ENCODE results near the gene MACO1.
"Not testable (repeated sequence)": the region's sequence is repeated elsewhere in the genome, so short reads cannot be mapped to it uniquely, and the experiment has no call there.

MACO1 gene

DNA sequence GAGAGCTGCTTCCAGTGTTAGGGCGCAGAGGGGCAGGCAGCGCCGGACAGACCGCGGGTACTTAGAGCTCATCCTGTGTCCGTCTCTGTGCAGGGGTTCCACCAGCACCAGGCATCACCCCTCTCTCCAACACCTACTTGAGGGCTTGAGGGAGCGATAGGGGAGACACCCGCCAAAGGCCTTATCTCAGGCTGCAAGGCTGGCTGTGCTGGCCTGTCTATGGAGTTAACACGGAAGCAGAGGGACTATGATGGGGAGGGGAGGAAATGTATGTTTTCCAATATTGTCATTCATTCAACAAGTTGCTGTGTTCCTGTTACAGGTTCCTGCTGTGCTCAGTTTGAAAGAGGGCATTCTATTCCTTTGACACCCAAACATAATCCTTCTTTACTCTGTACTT is 10.0 kb upstream of the MACO1 start, which contains the start of gene RHCE:
Gene RHCE (minus strand): TSS at position 111 of the 400 bp plus-strand sequence. CDS start 39 bp downstream, at position 72.
- not testable (repeated sequence) for DNase-seq

DNA sequence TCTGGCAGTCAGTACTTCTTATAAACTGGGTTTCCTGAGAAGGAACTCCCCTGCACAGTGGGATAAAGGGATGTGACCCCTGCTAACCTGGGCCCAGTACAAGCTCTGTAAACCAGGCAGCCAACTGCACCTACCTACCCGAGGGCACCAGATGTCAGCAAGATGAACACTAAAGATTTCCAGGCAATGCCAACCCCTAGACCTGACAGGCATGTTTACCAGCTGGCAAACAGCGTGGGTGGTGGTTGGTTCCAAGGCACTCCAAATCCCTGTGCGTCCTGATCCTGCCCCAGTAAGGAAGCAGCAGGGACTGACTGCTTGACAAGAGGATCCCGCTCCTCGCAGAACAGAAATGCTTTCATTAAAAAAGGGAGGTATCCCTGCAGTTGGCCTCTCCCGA is 7.5 kb upstream of the MACO1 start:
- not testable (repeated sequence) for DNase-seq

DNA sequence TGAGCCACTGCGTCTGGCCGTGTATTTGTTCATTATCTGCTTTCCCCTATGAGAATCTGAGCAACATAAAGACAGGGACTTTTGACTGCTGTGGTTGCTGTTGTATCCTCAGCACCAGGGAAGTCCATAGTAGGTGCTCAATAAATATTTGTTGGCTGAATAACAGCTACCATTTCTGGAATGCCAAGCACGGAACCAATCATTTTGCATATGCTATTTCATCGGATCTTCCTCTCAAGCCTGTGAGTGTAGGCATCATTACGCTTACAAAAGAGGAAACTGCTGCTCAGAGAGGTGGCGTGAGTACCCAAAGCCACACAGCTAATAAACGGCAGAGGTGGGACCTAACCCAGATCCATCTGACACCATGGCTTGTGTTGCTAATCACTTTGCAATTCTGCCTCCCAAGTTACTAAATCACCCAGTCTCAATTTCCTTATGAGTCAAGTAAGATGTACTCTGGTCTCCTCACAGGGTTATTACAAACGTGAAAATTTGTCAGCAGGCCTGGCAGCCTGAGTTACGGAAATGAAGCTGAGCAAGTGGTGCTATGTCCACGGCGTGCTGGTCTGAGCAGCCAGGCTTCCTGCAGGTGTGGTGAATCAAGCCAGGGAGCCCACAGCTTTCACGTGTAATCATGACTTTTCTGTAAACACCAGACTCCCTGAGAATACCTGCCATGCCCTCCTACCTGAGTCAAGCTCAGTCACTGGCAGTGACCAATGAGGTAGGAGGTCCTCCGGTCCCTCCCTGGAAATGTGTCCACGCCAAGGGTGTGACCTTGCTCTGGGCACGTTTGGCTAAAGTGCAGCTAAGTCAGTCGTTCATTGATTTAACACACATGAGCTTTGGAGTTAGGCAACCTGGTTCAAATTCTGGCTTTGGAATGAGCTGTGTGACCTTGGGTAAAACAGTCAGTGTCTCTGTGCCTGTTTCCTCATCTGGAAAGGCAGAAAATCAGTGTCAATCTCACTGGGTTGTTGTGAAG is 5.3 kb upstream of the MACO1 start:
- no peak for DNase-seq

DNA sequence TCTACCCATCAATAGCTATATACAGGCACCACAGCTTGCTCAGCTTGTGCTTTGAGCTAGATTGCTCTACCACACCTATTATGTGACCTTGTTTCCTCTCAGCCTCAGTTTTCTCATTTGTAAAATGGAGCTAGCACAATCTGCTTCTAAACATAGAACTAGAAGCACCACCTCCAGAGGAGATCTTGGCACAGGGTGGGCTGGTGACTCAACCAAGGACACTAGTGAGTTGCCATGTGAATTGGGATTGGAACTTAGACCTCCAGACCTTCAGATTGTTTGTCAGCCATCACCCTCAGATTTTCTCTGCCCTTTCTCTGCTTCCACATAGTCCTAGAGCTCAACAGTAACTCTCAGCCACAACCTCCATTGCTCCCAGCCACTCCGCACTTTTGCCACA is 3.0 kb upstream of the MACO1 start:
- DNase-seq = no peak

DNA sequence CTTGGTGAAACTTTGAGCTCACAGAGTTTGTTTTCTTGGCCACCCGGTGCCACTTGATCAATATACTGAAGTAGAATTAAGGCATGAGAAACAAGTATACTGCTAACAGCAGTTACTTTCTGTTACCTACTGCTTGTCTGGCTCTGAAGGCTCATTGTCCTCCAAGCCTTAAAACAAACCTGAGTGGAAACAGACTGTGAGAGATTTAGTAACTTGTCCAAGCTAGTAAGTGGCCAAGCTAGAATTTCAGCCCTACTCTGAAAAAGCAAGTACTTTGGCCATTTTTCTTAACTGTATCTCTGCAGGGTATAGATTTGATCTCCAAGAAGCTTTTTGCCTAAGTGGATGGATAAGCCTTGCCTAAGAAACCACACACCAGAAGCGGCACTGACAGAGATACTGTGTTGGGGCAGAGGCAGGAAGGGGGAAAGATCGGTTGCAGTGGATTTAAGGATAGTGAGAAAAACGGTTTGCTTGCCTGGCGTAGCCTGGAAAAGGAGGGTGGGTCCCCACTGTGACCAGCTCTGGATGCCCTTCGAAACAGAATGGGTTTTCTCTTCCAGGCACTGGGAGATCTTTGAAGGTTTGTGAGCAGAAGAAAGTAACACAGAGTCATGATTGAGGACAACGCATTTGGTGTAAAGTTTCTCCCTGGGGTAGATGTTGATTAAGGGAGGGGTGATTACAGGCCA is 2.1 kb upstream of the MACO1 start:
- DNase-seq = no peak

DNA sequence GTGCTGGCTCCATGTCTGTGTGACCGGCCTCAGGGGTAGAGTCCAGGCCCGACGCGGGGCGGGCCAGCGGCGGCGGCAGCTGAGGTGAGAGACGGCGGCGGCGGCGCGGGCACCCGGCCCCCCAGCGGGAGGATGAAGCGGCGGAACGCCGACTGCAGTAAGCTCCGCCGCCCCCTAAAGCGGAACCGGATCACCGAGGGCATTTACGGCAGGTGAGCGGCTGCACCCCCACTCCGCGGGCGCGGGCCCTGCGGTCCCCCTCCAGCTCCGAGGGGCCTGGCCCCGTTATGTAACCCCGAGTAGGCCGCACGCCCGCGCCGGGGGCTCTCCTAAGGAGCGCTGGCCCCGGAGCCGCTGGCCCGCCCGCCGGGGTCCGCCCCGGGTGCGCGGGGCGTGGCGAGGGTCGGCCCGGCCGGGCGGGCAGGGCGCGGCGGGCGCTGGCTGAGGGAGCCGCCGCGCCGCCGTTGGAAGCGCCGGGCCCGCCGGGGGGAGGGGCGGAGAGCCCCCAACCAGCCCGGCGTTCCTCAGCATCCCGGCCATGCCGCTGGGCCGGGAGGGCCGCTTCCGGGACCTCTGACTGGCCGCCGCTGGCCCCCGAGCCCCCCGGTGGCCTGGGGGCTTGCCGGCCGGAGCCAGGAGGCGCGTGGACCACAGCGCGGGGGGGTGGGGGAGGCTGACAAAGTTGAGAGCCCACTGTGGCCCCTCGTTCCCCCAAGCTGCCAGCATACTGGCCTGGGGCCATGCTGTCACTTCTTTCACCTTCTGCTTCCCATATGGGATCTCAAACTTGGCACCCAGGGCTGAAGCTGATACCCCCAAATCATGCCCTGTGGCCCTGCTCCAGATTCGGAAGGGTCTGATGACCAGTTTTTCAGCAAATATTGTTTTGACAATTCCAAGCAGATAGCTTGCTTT is 527 bp downstream of the MACO1 start:
- DNase-seq = peak; percentile 84

DNA sequence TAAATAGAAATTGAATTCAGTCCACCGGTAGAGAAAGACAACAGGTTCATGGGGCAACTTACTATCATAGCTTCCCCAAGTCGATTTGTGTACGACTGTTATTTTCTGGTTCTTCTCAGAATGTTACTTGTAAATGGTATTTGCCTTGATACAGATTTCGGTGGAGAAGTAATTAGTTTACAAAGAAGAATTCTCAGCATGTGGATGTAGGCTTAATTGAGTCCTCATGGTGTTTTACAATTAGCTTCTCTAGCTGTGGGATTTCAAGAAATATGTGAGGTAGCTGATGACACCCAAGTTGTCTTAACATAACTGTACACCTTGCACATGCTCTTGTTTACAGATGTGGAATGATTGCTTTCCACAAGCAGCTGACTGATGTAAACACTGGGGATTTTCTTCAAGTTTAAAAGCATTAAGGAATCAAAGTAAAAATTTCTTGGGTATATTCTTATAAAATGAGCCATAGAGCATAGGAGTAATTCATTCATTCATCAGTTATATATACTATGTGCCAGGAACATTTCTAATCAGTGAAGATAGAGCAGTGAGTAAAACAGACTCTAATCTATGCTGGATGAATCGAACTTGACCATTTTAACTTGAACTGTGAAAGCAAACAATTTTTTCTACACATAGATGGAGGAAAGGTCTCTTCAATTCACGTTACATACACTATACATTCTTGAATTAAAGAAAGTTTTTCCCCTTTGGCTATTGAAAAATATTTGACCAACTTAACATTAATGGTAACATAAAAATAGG is 1.4 kb downstream of the MACO1 start:
- no peak for DNase-seq

DNA sequence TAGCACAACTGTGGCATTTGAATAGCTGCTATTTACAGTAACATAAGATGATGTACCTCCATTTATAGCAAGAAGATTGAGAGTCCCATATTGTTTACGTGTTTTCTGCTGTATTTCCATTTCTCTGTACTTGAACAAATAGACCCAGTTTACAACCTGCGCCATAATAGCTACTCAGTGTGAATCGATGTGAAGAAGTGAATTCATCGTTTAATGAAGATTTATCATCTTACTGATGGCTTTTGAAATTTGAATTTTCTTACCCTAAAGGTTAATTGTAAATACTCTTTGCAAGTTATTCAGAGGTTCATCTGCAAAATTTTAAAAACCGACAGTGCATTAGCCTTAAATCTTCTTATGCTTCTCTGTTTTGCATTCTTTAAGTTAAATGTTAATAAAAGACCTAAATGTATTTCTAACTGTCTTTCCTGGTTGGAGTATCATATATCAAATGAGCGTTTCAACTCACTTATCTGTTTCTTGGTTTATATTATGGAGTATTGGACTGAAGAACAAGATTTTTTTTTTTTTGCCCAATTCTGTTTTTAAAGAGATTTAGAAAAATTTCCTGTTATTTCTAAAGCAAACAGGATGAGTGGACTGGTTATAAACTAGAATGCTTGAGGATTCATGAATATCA is 2.2 kb downstream of the MACO1 start:
- DNase-seq = no peak

DNA sequence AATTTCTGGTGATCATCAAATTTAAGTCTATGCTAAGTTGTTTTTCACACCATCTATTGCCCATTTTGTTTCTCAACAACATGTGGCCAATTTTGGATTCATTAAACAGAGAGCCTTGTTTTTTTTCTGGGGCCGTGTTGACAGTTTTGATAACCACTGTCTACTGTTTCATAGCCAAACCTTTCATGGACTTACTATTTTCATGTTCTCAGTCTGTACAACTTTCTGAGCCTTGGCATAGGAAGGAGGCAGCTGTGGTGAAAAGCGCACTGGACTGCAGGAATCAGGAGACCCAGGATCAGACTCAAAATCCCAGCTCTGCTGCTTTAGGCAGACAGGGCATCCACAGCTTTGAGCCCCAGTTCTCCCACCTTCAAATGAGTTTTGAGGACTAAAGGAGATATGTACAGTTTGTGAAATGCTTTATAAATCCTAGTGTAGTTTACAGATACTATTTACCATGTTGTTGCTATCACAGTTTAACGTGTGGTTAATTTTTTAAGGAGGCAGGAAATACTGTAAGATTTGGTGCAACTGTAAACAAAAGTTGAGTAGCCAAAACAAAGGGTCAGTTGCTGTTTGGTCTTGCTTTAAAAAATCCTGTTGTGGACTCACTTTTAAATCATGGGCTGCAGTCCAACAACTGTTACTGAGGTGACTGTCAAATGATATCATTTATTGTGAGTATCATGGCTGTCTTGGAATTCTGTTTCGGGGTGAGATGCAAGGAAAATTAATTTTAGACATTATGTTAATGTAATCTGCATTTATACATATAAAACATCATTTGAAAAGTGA is 2.9 kb downstream of the MACO1 start:
- DNase-seq = no peak

DNA sequence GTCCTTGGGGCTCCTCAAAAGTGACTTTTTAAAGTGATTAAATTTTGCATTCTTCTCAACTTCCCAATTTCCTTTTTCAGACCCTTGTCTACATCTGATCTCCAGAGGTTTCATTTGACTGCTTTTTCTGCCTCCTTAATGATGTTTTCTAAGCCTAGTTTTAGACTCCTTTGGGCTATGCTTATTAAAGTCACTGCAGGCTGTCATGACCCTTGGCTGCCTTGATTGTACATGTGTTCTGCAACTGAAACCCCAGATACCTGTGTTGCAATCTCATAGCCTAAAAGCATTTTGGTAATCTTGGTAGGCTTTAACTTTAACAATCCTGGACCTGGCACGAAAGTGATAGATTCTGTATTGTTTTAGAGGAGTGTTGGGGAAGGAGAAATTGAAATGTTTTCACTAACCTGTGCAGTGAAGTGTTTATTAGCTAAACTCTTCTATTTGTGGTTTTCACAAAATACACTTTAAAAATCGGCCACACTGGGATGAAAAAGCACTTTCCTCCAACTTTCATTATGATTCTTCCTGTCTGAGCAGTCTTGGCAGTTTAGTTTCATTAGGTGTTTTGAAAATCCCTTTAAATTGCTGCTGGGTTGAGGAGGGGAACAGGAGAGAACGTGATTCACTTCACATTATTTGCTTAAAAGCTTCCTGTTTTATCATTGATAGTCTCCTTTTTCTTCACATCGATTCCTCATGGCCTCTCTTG is 4.9 kb downstream of the MACO1 start:
- DNase-seq = no peak

DNA sequence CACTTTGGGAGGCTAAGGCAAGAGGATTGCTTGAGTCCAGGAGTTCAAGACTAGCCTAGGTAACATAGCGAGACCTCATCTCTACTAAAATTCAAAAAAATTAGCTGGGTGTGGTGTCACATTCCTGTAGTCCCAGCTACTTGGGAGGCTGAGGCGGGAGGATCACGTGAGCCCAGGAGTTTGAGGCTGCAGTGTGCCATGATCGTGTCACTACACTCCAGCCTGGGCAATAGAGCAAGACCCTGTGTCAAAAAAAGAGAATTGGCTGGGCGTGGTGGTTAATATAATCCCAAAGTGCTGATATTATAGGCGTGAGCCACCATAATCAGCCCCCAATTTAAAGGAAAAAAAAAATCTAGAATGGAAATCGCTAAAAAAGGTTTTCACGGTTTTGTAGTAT is 7.0 kb downstream of the MACO1 start:
- no peak for DNase-seq

DNA sequence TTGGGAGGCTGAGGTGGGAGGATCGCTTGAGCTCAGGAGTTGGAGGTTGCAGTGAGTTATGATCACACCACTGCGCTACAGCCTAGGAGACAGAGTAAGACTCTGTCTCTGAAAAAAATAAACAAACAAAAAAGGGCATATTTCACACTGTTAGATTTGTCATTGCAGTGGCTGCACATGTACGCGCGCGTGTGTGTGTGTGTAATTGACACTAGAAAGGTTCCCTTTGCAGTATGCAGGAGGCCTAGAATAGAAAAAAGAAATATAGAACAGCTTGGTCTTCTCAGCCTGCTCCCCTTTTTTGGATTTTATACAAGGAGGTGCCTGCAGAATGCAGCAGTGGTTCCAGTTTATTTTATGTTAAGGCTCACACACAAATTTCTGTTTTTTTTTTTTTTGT is 8.6 kb downstream of the MACO1 start:
- no peak for DNase-seq

DNA sequence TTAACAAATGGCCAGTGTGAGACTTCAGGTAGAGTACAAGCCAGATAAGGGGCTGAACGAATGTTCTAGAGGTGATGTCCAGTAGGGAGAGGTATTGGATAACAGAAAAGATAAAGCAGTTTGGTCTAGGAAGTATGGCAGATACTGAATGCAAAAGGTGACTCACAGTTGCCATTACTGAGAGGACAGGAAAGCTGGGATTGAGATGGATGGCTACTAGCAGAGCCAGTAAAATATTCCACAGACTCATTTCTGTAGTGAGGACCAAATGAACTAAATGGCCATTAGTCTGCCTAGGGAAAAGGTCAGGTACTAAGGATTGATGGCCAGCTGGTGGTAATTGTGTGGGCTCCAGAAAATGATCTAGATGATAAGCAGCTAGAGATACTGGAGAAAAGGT is 11.5 kb downstream of the MACO1 start:
- DNase-seq = no peak

DNA sequence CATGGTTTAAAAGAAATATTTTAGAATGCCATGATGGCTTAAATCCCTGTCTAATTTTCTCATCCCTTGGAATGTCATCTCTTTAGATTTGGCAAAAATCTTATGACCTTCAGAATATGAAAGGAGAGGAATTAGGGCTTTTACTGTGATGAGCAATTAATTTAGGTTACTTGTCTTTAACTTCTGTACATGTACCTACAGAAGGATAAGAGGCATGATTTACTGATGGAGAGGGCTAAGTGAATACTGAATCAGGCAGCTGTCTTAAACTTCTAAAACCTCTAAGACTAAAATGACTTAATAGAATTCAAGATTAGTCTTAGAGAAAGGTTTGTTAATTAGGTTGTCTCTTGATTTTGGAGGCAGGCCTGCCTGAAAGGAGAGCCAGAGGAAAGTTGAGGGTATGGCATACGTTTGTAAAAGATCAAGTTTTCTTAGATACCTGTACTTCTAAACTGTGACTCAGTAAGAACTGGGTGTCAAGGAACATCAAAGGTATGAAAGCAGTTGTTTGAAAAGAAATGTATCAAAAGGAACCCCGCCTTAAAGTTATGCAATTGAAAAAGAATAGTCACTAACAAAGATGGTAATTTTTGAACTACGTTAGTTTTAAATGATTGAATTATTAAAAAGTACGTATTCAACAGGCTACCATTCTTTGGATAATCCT is 12.5 kb downstream of the MACO1 start:
- no peak for DNase-seq

DNA sequence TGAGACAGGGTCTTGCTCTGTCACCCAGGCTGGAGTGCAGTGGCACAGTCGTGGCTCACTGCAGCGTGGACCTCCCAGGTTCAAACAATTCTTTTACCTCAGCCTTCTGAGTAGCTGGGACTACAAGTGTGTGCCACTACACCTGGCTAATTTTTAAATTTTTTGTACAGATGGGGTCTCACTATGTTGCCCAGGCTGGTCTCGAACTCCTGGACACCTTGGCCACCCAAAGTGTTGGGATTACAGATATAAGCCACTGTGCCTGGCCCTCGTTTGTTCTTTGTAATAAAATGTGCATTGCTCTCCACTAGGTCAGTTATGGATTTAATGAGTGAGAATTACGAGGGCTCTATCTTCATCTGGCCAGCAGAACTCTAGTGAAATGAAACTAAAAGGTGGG is 13.9 kb downstream of the MACO1 start:
- not testable (repeated sequence) for DNase-seq

DNA sequence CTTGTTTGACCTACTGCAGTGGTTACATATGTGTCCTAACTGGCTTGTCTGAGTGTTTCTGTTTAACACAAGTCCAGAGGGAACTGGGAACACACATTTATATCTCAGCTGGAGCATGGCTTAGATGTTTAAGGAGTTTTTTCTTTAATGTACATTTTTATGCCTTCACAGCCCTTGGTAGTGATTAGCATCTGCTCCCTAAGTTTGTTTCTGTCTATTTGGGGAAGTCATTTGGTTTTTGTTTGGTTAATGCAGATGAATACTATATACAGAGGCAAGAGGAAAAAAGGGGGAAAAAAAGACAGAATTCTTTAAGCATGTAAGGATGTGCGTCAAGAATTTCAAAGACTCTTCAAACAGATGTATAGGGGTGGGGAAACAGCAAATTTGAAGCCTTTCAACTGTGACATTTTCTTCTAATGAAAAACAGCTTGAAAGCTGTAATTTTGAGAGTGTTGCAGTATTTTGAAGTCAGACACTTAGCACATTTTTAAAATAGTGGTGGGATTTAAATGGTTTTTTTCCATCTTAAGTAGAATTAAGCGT is 15.4 kb downstream of the MACO1 start:
- no peak for DNase-seq

DNA sequence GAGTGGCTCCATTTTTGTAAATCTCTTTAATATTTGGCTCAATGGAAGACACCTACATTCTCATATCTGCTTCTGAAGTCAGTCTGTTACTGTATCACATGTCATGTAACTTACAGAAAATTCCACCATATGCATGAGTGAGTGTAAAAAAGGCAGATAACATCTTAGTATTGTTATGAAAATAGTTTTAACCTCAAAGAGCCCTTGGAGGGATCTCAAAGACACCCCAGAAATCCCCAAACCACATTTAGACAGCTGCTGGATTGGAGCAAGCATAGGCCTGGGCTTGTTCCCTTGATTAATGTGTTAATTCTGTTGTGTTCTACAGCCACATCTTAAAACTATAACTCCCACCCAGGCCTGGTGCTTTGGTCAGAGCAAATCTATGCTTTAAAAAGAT is 16.9 kb downstream of the MACO1 start:
- no peak for DNase-seq

DNA sequence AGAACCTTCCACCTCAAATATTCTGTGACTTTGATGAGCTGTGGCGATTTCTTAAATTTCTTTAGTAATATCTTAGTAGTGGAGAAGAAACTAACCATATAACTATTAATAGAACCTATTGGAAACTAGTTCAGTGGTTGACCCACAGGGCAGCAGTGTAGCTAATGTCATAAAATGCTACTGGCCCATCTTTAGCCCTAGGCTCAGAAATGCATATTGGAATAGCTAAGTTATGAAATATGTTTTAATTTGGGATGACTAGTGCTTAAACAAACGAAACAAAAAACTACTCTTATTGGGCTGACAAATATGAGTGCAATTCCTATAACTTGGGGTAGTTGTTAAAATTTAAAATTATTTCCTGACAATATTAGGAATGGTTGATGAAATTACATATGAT is 20.2 kb downstream of the MACO1 start:
- DNase-seq = no peak

DNA sequence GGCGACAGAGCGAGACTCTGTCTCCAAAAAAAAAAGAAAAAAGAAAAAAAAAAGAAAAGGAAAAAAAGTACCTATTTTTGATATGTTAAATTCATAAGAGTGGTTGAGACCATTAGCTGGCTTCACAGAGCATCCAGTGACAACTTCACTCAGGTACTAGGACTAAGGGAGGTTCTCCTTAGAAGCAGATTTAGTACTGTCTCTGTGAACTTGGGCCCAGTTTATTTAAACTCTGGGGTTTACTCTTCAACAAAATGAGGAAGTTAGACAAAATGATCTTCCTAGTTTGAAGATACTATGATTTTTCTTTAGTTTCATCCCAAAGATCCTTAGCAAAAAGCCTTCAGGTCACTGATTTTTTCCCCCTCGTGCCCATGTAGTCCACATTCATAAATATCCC is 21.2 kb downstream of the MACO1 start:
- DNase-seq = no peak

Measured in right kidney (tissue), 1 donor.